Spleen (tissue), 7 donors: ENCODE data around the gene AHCY.
"Not testable (repeated sequence)": the region's sequence is repeated elsewhere in the genome, so short reads cannot be mapped to it uniquely, and the experiment has no call there.

Experiments used
- POLR2A ChIP-seq, 3 donors: fragments of 450-650 bp; IDR thresholded peaks; one replicate each; pipeline ENCODE4 v1.5.1; 2017; ENCODE audit warnings: antibody characterized with exemption in 3 of 3, mild to moderate bottlenecking in 1 of 3
- POLR2AphosphoS5 ChIP-seq, 3 donors: sonication (generic); formaldehyde crosslinking; IDR thresholded peaks; one replicate each; pipeline ENCODE4 v1.5.1; 2017; ENCODE audit warnings: antibody characterized with exemption in 3 of 3
- TF ChIP-seq, protein P1 (sequence below), 11 experiments: fragments of 200-600 bp in 7 of 11; fragments of 450-650 bp in 4 of 11; sonication (generic) in 4 of 11; IDR thresholded peaks in 8 of 11; conservative IDR thresholded peaks in 3 of 11; 1 replicate in 7 of 11; 2 replicates in 4 of 11; pipeline versions ENCODE4 v1.4.0 to v1.8.0; 2016 to 2021; ENCODE audit warnings: antibody characterized with exemption in 11 of 11, inconsistent platforms in 4 of 11, mild to moderate bottlenecking in 1 of 11
- donor health status: DM: no; HTN: no; CAD: no; lungs with moderate emphysema.
- donor health status: DM: no; HTN: no; CAD: no.
- donor health status: DM: no; HTN: no; CAD: no.

DNA sequence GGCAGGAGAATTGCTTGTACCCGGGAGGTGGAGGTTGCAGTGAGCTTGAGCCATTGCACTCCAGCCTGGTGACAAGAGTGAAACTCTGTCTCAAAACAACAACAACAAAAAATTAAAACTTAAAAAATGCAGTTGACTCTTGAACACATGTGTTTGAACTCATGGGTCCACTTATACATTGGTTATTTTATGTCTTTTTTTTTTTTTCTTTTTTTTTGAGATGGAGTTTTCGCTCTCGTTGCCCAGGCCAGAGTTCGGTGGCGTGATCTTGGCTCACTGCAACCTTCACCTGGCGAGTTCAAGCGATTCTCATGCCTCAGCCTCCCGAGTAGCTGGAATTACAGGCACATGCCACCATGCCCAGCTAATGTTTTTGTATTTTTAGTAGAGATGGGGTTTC, 39.7 kb downstream of the AHCY start:
- TF ChIP-seq, protein P1, sequence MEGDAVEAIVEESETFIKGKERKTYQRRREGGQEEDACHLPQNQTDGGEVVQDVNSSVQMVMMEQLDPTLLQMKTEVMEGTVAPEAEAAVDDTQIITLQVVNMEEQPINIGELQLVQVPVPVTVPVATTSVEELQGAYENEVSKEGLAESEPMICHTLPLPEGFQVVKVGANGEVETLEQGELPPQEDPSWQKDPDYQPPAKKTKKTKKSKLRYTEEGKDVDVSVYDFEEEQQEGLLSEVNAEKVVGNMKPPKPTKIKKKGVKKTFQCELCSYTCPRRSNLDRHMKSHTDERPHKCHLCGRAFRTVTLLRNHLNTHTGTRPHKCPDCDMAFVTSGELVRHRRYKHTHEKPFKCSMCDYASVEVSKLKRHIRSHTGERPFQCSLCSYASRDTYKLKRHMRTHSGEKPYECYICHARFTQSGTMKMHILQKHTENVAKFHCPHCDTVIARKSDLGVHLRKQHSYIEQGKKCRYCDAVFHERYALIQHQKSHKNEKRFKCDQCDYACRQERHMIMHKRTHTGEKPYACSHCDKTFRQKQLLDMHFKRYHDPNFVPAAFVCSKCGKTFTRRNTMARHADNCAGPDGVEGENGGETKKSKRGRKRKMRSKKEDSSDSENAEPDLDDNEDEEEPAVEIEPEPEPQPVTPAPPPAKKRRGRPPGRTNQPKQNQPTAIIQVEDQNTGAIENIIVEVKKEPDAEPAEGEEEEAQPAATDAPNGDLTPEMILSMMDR (IDR thresholded peaks at IDR 0.05 in 8 of 11, conservative IDR thresholded peaks at IDR 0.05 in 3 of 11) = not testable (repeated sequence)
- TF ChIP-seq POLR2A, POLR2AphosphoS5 (IDR thresholded peaks at IDR 0.05): not testable (repeated sequence)
